CD4-positive, alpha-beta T cell treated with Interleukin-15 for 4 hours (primary cell): ENCODE measurements around the gene PNPLA7.

Source experiments
- DNase-seq: peaks from one replicate; pipeline ENCODE4 v3.0.0-alpha.2; 2020; ENCODE audit warnings: low spot score

The PNPLA7 gene

GRCh38 chr9:137449931-137450538 lies 100.2 kb downstream of the PNPLA7 start:
- DNase-seq: peak; percentile 17

GRCh38 chr9:137449081-137449844 lies 100.9 kb downstream of the PNPLA7 start:
- DNase-seq: no peak

- no peak for DNase-seq
These were observed 101.6 kb downstream of the PNPLA7 start for GRCh38 chr9:137448602-137448962.

- DNase-seq: no peak
These were observed 102.2 kb downstream of the PNPLA7 start for GRCh38 chr9:137447722-137448601.

- no peak for DNase-seq
These were observed 103.2 kb downstream of the PNPLA7 start for GRCh38 chr9:137446851-137447471.

GRCh38 chr9:137445930-137446431 lies 104.2 kb downstream of the PNPLA7 start:
- no peak for DNase-seq

GRCh38 chr9:137445275-137445807 lies 104.9 kb downstream of the PNPLA7 start:
- DNase-seq: peak; percentile 92

- no peak for DNase-seq
These were observed 106.0 kb downstream of the PNPLA7 start for GRCh38 chr9:137444106-137444790.

GRCh38 chr9:137441935-137442321 lies 108.3 kb downstream of the PNPLA7 start:
- DNase-seq: no peak

GRCh38 chr9:137441289-137441934 lies 108.8 kb downstream of the PNPLA7 start, which contains the start of gene ENTPD8:
Gene ENTPD8, minus strand, starts transcription at chr9:137441357. Its CDS starts 3,072 bp downstream, at chr9:137438285.
- DNase-seq: no peak

GRCh38 chr9:137439158-137439714 lies 111.0 kb downstream of the PNPLA7 start:
- DNase-seq: no peak

- DNase-seq: no peak
These were observed 111.5 kb downstream of the PNPLA7 start for GRCh38 chr9:137438591-137439157.

- DNase-seq: no peak
These were observed 112.3 kb downstream of the PNPLA7 start for GRCh38 chr9:137437691-137438590.

- no peak for DNase-seq
These were observed 113.2 kb downstream of the PNPLA7 start for GRCh38 chr9:137436761-137437600.

GRCh38 chr9:137435980-137436760 lies 114.0 kb downstream of the PNPLA7 start:
- DNase-seq: no peak

- no peak for DNase-seq
These were observed 114.8 kb downstream of the PNPLA7 start for GRCh38 chr9:137435381-137435891.
